NCI-H1048 (cell line): ENCODE data around the gene ZDHHC3.

Source experiments
- DNase-seq: peaks from one replicate; lab custom pipeline; 2025; lab: John Stamatoyannopoulos, UW

ZDHHC3 gene

DNA sequence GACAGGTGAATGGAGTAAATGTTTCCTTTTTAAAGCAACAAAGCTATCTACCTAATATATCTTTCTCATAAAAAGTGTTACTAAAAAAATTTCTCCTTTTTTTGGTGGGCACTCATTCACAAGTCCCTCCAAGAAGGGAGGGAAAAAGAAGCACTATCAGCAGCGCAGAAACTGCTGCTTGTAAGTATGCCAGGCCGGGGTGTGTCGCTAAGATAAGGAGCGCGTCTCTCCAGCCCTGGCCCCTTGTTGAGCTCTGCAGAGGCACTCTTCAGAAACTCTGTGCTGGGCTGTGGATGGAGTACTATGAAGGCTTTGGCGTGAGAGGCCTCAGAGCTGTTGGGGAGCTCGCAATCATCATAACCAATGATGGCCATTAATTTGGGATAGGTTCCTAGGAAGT, 49.1 kb downstream of the ZDHHC3 start:
- no peak for DNase-seq

DNA sequence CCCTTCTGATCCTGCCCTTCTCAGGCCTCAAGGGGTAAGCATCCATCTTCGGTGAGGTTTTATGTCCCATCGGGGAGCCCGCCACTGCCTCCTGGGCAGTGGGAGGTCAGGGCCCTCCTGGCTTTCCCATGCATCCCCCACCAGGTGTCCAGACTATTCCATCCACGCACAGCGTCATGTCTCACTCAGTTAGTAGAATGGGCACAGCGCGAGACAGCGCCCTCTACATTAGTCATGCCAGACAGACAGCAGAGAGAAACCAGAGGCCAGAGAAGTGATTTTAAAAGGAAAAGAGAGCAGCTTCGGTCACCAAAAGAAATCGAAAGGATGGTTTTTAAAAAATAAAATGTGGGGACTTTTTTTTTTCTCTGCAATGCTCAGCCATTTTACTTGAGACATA, 49.8 kb downstream of the ZDHHC3 start:
- DNase-seq: no peak

DNA sequence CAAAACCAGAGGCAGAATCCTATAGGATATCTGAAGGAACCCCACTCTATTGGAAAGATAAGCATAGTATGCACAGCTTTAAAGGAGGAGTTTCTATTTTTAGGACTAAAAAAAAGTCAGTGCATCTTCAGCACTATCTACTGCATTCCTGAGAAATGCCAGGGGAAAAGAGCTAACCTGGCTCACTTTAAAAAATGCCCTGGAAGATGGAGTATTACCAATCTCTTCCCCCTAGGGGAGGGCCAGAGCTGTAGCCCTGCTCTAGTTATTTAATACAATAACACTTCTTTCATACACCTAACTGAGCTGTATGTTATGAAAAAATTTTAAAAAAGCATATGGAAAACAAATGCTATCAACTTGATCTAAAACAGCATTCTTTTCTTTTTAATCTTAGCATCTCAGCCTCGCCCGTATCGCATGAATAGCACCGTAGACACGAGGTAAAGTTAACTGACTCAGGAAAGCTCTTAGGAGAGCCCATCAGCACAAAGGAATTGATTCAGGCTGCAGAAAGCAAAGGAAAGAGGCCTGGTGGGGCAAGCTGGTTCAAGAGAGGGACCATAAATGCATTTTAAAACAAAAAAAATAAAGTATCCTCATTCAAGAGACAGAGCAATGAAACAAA, 51.4 kb downstream of the ZDHHC3 start:
- no peak for DNase-seq

DNA sequence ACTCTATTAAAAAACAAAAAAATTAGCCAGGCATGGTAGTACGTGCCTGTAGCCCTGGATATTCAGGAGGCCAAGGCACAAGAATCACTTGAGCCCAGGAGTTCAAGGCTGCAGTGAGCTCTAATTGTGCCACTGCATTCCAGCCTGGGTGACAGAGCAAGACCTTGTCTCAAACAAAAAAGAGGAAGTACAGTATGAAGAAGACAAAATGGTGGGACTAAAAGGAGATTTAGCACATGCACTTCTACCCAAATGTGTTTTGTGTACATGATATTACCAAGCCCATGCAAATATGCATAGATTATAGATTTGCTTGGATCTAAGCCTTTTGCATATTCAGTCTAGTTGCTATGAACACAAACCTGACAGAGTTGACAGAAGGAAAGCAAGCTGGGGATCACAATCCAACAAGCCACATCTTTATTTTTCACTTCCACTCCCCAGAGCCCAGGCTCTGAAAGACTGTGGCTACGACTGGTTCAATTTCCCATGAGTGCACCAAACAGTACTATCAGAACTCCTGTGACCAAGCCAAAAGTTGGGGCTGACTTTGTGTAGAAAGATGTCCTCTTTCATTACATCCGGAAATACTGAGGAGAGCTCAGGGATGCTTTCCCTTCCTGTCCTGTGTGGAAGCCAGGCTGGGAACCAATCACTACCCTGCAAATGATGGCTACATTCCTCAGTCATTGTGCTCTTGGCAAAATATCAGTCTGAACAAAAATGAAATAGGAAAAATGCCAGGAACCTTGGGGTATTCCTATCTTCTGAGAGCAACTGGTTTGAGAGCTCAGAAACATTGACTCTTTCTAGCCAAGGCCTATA, 52.1 kb downstream of the ZDHHC3 start:
- DNase-seq: no peak

DNA sequence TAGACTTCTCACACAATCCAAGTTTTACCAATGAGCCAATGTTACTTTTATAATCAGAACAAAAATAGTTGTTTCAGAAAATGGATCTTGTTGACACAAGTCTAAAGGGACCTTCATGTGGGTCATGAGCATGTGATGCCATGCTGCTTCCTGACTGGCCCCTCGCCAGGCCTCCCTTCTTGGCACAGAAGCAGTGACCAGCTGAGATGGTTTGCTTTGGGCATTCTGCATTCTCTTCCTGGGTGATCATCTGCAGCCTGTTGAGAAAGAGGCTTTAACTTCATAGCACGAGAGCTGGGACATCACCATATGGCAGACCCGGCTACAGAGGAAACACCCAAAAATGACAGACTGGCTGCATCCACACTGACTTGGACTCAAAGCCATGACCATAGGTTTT, 55.9 kb downstream of the ZDHHC3 start:
- DNase-seq: no peak

DNA sequence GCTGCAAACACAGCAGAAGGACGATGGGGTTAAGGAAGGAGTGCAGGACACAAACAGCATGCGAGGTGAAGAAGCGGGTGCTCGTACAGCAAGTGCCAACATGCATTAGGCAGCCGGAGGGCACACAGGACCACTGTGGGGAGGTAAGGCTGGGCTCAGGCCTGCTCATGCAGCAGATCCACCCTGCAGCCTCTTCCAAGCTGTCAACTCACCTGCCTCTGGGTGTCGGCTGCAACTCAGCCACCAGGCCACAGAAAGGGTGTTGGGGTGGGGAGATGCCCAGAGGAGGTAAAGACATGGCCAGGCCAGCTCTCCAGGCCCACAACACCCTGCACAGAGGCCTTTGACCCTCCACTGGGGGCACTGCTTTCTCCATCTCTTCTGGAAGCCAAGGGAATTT, 57.4 kb downstream of the ZDHHC3 start:
- no peak for DNase-seq

DNA sequence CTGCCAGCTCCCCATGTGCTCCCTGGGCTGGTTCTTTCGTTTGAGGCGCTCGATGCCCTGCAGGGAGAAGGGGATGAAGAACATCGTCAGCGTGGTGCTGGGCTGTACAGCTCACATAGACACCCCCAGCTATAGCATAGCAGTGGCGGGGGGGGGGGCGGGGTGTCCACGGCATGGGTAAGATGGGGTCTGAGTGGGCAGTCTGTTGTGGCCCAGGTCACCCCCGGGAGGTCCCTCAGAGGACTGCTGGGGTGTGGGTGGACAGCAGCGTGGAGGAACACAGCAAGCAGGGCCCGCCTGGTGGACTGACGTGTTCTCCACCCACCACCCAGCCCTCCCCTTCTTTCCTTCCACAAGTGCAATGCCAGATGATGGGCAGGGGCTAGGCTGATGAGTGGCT, 57.9 kb downstream of the ZDHHC3 start:
- DNase-seq: no peak

DNA sequence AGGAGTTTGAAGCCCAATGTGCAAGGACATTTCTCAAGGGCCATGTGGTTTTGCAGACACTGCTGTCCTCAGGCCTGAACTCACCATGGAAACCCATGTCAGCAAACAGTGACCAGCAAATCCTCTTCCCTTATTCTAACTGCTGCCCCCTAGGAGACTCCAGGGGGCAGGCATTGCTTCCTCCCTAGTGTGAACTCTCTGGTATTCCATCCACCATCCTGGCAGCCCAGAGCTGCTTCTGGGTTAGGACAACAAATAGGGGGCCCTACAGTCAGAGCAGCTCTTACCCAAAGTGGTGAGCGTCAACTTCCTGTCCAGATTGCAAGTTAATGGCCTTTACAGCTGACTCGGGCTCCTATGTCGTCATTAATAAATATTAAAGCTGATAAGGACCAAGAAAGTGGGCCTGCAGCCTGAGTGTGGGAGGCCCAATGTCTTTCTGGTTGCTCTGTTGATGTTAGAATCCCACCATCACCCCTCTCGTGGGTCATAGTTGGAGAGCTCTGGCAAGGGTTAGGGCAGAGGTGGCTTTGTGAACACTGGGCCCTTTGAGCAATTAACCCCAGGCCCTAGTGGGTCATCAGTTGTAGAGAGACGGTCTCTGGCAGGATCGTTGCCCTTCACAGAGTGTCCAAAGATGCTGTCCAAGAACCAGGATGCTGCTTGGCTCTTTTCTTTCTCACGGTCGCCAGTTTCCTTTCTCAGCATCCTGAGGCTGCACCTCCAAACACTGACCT, 60.1 kb downstream of the ZDHHC3 start:
- DNase-seq: no peak

DNA sequence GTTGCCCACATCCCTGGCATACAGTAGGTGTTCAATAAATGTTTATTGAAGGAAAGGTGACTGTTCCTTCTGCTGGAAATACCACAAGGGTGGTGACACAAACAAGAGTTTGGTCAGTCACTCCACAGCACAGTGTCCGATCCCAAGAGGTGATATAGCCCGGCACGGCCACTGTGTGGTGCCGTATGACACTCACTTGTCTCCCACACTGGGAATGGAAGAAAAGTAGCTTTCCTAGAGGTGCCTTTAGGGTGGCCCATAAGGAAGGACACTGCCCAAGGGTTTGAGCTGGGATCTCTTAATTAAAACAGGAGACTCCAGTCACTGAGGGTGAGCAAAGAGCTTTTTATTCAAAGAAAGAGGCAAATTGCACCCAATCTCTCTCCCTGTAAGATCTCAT, 61.0 kb downstream of the ZDHHC3 start:
- no peak for DNase-seq

DNA sequence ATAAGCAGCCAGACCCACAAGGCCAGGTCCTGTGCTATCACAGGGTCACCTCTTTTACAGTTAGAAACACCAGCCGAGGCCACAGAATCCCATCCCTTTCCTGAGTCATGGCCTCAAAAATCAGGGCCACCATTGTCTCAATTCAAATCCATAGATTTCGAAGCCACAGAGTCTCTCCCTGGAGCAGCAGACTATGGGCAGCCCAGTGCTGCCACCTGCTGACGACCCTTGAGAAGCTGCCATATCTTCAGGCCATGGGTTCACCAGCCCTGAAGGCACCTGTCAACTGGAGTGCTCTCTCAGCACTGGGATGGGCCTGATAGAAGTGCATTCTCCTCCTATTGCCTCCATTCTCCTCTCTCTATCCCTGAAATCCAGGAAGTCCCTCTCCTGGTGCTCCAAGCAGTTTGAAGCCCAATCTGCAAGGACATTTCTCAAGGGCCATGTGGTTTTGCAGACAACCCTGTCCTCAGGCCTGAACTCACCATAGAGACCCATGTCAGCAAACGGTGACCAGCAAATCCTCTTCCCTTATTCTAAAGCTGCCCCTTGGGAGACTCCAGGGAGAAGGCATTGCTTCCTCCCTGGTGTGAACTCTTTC, 62.0 kb downstream of the ZDHHC3 start:
- peak; percentile 24 for DNase-seq

DNA sequence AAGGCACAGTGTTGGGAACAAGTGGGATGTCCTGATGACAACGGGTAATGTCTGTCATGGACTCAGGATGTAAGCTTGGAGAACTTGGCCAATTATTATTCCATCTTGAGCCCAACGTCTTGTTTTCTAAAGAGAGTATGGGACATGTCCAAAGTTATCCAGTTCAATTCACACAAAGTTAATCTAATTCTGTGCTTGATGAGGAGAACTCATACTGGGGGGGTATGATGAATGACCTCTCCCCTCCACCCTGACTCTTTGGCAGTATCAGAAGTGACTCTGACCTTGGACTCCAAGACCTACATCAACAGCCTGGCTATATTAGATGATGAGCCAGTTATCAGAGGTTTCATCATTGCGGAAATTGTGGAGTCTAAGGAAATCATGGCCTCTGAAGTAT, 65.3 kb downstream of the ZDHHC3 start:
- no peak for DNase-seq

DNA sequence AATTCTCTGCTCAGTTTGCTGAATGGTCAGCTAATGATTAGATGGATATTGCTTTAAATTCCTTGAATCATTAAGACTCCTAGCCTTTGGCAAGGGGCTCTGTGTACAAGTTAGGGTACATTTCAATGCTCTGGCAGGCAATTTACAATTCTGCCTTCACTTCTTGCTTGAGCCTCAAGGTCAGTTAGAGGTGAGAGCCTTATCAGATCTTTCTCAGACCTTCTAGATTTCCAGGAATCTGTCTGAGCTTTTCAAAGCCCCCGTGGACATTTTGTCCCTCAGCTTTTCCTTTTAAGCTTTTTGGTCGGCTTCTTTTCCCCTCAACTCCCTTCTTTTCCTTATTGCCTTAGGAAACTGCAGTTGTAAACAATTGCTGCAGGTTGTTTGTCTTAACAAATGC, 66.9 kb downstream of the ZDHHC3 start:
- no peak for DNase-seq

DNA sequence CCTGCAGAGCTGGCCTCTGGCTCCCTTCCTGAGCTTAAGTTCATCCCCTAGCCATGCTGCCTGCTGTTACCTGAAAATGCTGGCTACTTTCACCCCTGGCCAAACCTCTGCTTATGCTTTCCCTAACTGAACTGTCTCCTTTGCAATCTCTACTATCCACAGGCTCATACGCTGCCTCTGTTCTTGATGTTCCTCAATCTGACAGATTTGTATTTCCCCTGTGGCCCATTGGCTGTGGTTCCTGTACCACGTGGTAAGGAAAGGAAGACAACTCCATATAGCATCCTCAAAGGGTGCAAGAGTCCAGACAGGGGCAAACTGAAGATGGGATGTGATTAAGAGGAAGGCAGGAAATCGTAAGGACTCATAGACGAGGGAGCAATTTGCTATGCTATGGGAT, 68.4 kb downstream of the ZDHHC3 start:
- no peak for DNase-seq

DNA sequence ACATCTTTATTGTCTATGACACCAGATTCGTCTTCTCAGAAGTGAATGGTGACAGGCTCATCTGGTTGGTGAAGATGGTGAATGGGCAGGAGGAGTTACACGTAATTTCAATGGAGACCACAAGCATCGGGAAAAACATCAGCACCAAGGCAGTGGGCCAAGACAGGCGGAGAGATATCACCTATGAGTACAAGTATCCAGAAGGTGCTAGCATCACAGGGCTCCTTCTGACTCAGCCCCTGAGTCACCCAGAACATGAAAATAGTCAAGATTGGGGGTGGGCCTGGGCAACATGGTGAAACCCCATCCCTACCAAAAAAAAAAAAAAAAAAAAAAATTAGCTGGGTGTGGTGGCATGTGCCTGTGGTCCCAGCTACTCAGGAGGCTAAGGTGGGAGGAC, 69.0 kb downstream of the ZDHHC3 start:
- DNase-seq: no peak

DNA sequence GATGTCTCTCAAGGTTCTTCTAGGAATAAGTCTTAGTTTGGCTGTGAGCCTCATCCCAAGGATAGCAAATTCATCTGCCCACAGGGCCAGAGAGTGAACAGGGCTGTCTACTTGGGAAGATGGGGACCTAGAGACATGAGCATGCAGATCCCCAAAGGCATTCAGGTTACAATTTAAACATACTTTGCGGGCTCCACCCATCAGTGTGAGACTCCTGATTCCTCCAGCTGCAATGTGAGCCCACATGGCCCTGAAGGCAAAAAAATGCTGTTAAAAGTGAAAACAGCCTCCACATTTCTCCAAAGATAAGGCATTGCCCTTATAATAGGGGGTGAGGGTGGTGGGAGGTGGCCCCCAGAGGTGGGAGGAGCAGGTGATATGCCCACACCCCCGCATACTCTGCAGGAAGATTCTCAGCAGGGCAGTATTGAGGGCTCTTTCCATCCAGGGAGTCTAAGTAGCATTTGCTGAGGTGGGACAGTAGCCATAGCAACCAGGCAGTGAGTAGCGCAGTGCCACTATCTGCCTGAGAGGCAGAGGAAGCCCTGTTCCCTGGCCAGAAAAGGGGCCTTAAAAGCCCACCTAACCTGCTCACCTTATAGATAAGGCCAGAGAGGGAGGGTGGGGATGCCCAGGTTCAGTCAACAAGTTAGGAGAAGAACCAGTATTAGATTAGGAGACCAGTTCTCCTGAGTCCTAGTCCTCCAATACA, 70.4 kb downstream of the ZDHHC3 start:
- DNase-seq: no peak

DNA sequence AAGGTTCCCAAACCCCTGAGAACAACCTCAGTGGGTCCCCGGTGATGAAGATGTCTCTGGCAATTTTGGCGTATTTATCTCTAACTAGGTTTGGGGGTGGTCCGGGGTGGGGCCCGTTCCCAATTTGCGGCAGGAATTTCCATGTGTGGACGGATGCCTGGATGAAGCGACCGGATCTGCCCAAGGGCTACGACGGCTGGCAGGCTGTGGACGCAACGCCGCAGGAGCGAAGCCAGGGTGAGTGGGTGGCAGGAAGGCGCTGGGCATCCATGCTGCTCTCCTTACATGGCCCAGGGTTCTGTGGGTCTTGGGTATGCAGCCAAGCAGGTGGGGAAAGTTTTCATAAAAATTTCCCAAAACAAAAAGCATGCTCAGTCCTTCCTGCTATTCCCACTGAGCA, 72.2 kb downstream of the ZDHHC3 start:
- no peak for DNase-seq

DNA sequence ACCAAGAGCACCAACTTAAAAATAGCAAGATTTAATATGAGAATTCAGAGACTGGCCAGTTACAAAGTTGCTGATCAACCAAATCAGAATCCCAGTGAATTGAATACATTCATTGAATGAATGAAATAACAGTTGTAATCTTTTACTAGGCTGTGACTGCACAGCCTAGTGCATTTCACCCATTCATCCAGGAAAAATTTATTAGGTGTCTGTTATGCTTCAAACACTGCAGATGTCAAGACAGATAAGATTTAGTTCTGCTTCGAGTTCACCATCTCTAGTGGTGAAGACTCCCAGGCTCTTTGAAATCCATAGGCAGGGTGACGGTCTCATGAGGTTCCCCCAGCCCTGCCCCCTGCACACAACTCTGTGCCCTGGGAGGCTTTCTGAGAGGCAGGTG, 72.7 kb downstream of the ZDHHC3 start:
- no peak for DNase-seq

DNA sequence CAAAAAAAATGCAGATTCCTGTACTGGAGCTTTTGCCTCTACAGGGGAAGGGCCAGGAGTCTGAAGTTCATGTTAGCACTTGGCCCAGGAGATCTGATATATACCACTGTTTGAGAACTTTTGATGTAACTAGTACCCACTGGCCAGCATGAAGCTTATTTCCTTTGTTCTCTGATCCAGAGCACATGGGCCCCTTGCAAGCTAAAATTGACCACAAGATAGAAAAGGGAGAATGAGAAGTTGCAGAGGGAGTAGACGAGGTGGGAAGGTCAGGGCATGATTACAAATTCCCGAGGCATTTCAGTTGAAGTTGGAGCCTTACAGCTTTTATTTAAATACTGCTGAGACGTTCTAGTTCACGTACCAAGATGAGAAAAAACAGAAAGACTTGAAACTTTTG, 73.3 kb downstream of the ZDHHC3 start:
- no peak for DNase-seq

DNA sequence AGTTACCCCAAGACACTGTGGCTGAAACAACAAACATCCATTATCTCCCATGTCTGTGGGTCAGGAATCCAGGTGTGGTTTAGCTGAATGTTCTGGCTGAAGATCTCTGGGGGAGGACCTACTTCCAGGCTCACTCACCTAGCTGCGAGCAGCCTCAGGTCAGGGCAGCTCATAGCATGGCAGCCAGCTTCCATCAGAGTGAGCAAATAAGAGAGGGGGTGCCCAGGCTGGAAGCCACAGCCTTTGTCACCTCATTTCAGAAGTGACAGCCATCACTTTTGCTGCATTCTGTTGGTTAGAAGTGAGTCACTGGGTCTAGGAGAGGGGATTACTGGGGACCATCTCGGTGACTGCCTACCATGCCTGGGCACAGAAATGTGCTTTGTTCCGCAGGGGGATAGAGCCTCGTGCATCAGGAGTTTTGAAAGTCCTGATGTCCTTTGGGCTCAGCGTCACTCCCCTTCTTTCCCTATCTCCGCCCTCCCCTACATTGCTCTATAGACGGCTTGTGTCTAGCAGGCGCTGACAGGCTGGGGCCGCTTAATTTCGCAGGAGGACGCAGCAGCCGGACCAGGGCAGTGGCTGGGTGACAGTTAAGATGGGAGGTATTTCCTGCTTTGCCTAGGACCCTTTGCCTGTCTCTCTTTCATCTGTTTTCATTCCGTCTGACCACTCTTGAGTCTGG, 76.1 kb downstream of the ZDHHC3 start:
- no peak for DNase-seq

DNA sequence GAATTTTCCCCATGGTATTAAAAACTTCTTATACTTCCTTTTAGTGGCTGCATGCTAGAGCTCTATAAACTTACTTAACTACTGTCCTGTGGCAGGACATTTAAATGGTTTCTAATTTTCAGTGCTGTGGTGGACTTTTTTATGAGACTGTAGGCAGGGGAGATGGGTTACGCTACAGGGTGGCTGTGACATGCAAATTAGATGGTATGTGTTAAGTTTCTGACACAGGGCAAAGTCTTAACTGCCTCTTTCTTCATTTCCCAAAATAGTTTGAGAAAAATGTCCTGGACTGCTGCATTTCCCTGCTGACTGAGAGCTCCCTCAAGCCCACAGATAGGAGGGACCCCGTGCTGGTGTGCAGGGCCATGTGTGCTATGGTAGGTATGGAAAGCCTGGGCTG, 79.5 kb downstream of the ZDHHC3 start:
- DNase-seq: no peak

DNA sequence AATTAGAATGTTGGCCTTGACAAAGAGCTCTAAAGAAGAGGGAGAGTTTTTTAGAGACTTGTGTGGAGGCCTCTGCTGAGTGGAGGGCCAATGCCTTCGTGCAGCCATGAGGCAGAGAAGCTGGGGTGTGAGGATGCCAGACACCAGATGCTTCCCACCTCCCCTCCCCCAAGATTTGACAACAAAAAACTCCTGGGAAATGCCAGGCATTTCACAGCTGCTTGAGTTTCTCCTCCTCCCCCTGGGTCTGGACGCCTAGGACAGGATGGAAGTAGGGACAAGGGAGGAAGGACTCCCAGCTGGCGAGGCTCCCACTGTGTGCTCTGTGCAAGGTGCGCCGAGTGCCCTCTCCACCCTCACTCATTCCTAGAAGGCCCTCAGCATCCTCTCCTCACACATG, 81.5 kb downstream of the ZDHHC3 start:
- no peak for DNase-seq

DNA sequence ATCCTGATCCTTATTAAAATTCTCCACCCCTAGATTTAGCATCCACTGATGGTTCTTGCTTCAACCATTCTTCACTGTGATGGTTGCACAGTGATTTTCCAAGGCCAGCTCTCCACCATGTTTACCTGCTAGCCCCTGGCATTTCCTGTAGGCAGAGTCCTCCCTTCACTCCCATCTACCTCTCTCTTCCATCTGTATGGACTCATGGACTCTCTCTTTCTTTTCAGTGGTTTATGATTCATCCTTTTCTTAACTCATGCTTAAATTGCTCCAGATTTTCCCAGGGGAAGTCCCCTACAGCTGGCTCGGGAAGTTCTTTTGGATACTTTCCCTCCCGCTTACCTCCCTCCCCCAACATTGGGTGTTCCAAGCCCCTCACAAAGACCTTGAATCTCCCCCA, 82.9 kb downstream of the ZDHHC3 start:
- no peak for DNase-seq
